IMR-90 (cell line): Measurements from ENCODE around the gene PLXNA4. TPM values are rescaled to one million over a fixed set of nuclear protein-coding genes. Genes with fewer than 3 reads are reported as not detected.

Experiments used
- ATAC-seq: fragments of 200-7000 bp; cut with Tn5 transposase; 2 replicates; pipeline ENCODE4 v1.9.1; 2020; ENCODE audit warnings: low read depth, mild to moderate bottlenecking, moderate library complexity
- BruUV-seq: library from RNA; stranded (reverse); fragments of 400-500 nt; replicated peaks from 2 replicates; lab custom pipeline; 2021; lab: Mats Ljungman, UMichigan
- CTCF ChIA-PET: fragments of 300-600 bp; formaldehyde crosslinking; extraction: SDS; loops from one replicate; lab custom pipeline; 2021; ENCODE audit warnings: antibody characterized with exemption; lab: Yijun Ruan, JAX
- POLR2A ChIA-PET: fragments of 300-600 bp; sonication (Branson Sonifier 250); formaldehyde crosslinking; loops from one replicate; lab custom pipeline; 2022; ENCODE audit warnings: antibody characterized with exemption; ENCODE audit not compliant: unreplicated experiment; lab: Charles Lee
- DNase-seq: peaks from one replicate; pipeline ENCODE4 v3.0.0; 2013
- H2AFZ ChIP-seq: replicated peaks from 2 replicates; pipeline ENCODE3; 2013; ENCODE audit warnings: low read length, mild to moderate bottlenecking; ENCODE audit not compliant: poor library complexity
- H2AK5ac ChIP-seq: 2 replicates; pipeline ENCODE4 v1.6.1; 2013; ENCODE audit warnings: low read depth, low read length, inconsistent platforms
- H2AK9ac ChIP-seq: replicated peaks from 2 replicates; pipeline ENCODE3; 2013; ENCODE audit warnings: mild to moderate bottlenecking, low read depth, low read length, moderate library complexity; ENCODE audit not compliant: poor library complexity
- H2BK120ac ChIP-seq: 2 replicates; pipeline ENCODE4 v1.6.1; 2013; ENCODE audit warnings: low read depth, low read length, inconsistent platforms
- H2BK15ac ChIP-seq: 3 replicates; pipeline ENCODE4 v1.6.1; 2013; ENCODE audit warnings: low read depth, low read length, inconsistent platforms
- H2BK20ac ChIP-seq: 2 replicates; pipeline ENCODE4 v1.6.1; 2013; ENCODE audit warnings: low read depth, mild to moderate bottlenecking, inconsistent platforms, low read length, moderate library complexity
- H2BK5ac ChIP-seq: 2 replicates; pipeline ENCODE4 v1.6.1; 2013; ENCODE audit warnings: mild to moderate bottlenecking, low read depth, low read length, inconsistent platforms; ENCODE audit not compliant: poor library complexity, severe bottlenecking
- H3K14ac ChIP-seq: replicated peaks from 2 replicates; pipeline ENCODE4 v1.6.1; 2013; ENCODE audit warnings: low read depth, low read length, inconsistent platforms
- H3K18ac ChIP-seq: 2 replicates; pipeline ENCODE4 v1.6.1; 2013; ENCODE audit warnings: low read depth, low read length, control low read depth
- H3K23ac ChIP-seq: 2 replicates; pipeline ENCODE4 v1.6.1; 2013; ENCODE audit warnings: low read depth, low read length, inconsistent platforms
- H3K27ac ChIP-seq: 2 replicates; pipeline ENCODE4 v1.5.1; 2013; ENCODE audit warnings: mild to moderate bottlenecking, control low read depth, low read length; ENCODE audit not compliant: insufficient read depth
- H3K27me3 ChIP-seq: 2 replicates; pipeline ENCODE4 v1.6.1; 2013; ENCODE audit warnings: low read length; ENCODE audit not compliant: control insufficient read depth, insufficient read depth
- H3K36me3 ChIP-seq: 2 replicates; pipeline ENCODE4 v1.6.1; 2013; ENCODE audit warnings: low read length, mixed read lengths; ENCODE audit not compliant: control insufficient read depth, insufficient read depth
- H3K4ac ChIP-seq: 2 replicates; pipeline ENCODE4 v1.6.1; 2013; ENCODE audit warnings: low read depth, low read length, inconsistent platforms
- H3K4me1 ChIP-seq: 2 replicates; pipeline ENCODE4 v1.6.1; 2013; ENCODE audit warnings: low read length, mixed read lengths; ENCODE audit not compliant: control insufficient read depth, insufficient read depth
- H3K4me2 ChIP-seq: 2 replicates; pipeline ENCODE4 v1.6.1; 2013; ENCODE audit warnings: low read depth, mild to moderate bottlenecking, control low read depth, low read length, moderate library complexity
- H3K4me3 ChIP-seq: 2 replicates; pipeline ENCODE4 v1.5.1; 2013; ENCODE audit warnings: low read depth, mild to moderate bottlenecking, control low read depth, low read length, moderate library complexity; ENCODE audit not compliant: insufficient read depth
- H3K56ac ChIP-seq: 2 replicates; pipeline ENCODE4 v1.6.1; 2013; ENCODE audit warnings: low read length, inconsistent platforms; ENCODE audit not compliant: insufficient read depth; ENCODE audit errors: extremely low read depth
- H3K79me1 ChIP-seq, 2 experiments: 2 replicates each; pipeline ENCODE4 v1.6.1; 2013; ENCODE audit warnings: low read length in 2 of 2, inconsistent platforms in 1 of 2, low read depth in 1 of 2
- H3K9ac ChIP-seq: 2 replicates; pipeline ENCODE4 v1.6.1; 2013; ENCODE audit warnings: low read depth, low read length, control low read depth
- H3K9me1 ChIP-seq: 2 replicates; pipeline ENCODE4 v1.6.1; 2013; ENCODE audit warnings: low read length, inconsistent platforms; ENCODE audit not compliant: insufficient read depth
- H3K9me3 ChIP-seq: 2 replicates; pipeline ENCODE4 v1.6.1; 2013; ENCODE audit warnings: low read length; ENCODE audit not compliant: control insufficient read depth, insufficient read depth
- H4K20me1 ChIP-seq: 2 replicates; pipeline ENCODE4 v1.6.1; 2013; ENCODE audit warnings: low read length, inconsistent platforms; ENCODE audit not compliant: insufficient read depth
- H4K5ac ChIP-seq: 2 replicates; pipeline ENCODE4 v1.6.1; 2013; ENCODE audit warnings: mild to moderate bottlenecking, low read depth, low read length, control low read depth
- H4K8ac ChIP-seq, 2 experiments: 2 replicates each; pipeline ENCODE4 v1.6.1; 2013; ENCODE audit warnings: low read depth in 2 of 2, low read length in 2 of 2, control low read depth in 1 of 2, inconsistent platforms in 1 of 2
- H4K91ac ChIP-seq: 2 replicates; pipeline ENCODE4 v1.6.1; 2013; ENCODE audit warnings: low read depth, low read length, inconsistent platforms; ENCODE audit not compliant: insufficient read depth
- CEBPB ChIP-seq: IDR thresholded peaks from 2 replicates; pipeline ENCODE4 v1.6.1; 2012; ENCODE audit warnings: low read depth, low read length, improper control_type of control experiment
- FOS ChIP-seq: fragments of 150-350 bp; IDR thresholded peaks from 2 replicates; pipeline ENCODE4 v1.6.1; 2016; ENCODE audit warnings: low read depth, low read length
- NFE2L2 ChIP-seq: fragments of 150-350 bp; IDR thresholded peaks from 2 replicates; pipeline ENCODE4 v1.6.1; 2016; ENCODE audit warnings: low read depth, mild to moderate bottlenecking, low read length
- POLR2A ChIP-seq: IDR thresholded peaks from 2 replicates; pipeline ENCODE4 v1.6.1; 2012; ENCODE audit warnings: mild to moderate bottlenecking, low read depth, low read length
- RCOR1 ChIP-seq: IDR thresholded peaks from 2 replicates; pipeline ENCODE4 v1.6.1; 2012; ENCODE audit warnings: mild to moderate bottlenecking, low read length, improper control_type of control experiment; ENCODE audit not compliant: insufficient replicate concordance
- WGBS, 2 experiments: methylation state at CpG; one replicate each; pipeline versions ENCODE4 v1.1.5 to v1.1.7; 2013; ENCODE audit warnings: missing lambda C conversion rate in 2 of 2; ENCODE audit not compliant: insufficient read length in 1 of 2; ENCODE audit errors: extremely low coverage in 2 of 2; 5-methylcytosine and 5-hydroxymethylcytosine counted together
- dilution Hi-C: fragments of 300-500 bp; cut with HindIII; formaldehyde crosslinking; loops from one replicate; pipeline ENCODE4 v1.14.3; 2018; ENCODE audit warnings: low sequenced_read_pairs; ENCODE audit not compliant: unreplicated experiment
- in situ Hi-C: fragments of 300-500 bp; cut with MboI; formaldehyde crosslinking; loops from 3 replicates; pipeline ENCODE4 v1.14.3; 2019; ENCODE audit warnings: low sequenced_read_pairs, inconsistent platforms, mixed read lengths
- intact Hi-C: fragments of 100-400 bp; cut with micrococcal nuclease; formaldehyde crosslinking; loops from 2 replicates; pipeline ENCODE4 v1.10.0; 2022
- polyA plus RNA-seq, 3 experiments: library from polyadenylated mRNA; depleted of rRNA; stranded (reverse); fragments of >200 nt; gene quantifications; 2 replicates each; pipeline ENCODE4 v1.2.3, GENCODE V29; 2012; ENCODE audit warnings: low replicate concordance in 1 of 3
- total RNA-seq: library from RNA; depleted of rRNA; stranded (reverse); fragments of >200 nt; gene quantifications from 2 replicates; pipeline ENCODE4 v1.2.3, GENCODE V29; 2012
- TF ChIP-seq, protein P1 (sequence below): fragments of 150-350 bp; IDR thresholded peaks from 2 replicates; pipeline ENCODE4 v1.6.1; 2017; ENCODE audit warnings: mild to moderate bottlenecking, antibody characterized with exemption, low read length, low read depth

PLXNA4 gene
- total and polyA plus RNA-seq, 2 of the 4 experiments (the other 2 are of a cell fraction) = under 0.01 TPM

DNA sequence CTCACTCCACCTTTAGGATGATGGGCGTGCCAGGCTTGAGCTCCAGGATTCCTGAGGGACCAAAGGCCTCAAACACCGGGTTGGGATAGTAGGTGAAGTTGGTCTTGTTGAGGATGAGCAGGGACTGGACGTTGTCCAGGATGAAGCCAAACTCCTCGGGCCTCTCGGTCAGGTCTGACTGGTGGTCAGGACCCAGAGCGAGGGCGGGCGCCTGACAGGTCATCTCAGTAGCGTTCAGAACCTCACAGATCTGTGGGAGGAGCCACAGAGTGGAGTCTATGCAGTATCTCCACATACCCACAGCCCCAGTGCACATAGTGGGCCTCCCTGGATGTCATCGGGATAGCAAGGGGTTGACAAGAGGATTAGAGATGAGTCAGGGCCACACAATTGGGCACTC lies 394.9 kb downstream of the PLXNA4 start:
- Histone ChIP-seq H3K23ac (no peak overlapping the region), H2AK5ac (no peak overlapping the region), H2AFZ (no peak overlapping the region), H2AK9ac (no peak overlapping the region), H3K56ac (no peak overlapping the region), H4K8ac (no peak overlapping the region), H4K5ac (no peak overlapping the region), H3K14ac (no peak overlapping the region), H2BK20ac (no peak overlapping the region), H3K4me2 (no peak overlapping the region), H3K18ac (no peak overlapping the region), H3K27me3 (no peaks in the 10 kb centered on the region), H3K4ac (no peak overlapping the region), H3K4me1 (no peaks in the 10 kb centered on the region), H4K91ac (no peak overlapping the region), H3K9ac (no peak overlapping the region), H3K27ac (no peak overlapping the region), H4K20me1 (no peaks in the 10 kb centered on the region), H3K9me1 (no peaks in the 10 kb centered on the region), H2BK5ac (no peak overlapping the region), H3K4me3 (no peak overlapping the region), H3K9me3 (0 out of 2 replicates have a peak, but pooled peaks cover 2% of the 10 kb centered on the region), H2BK120ac (no peak overlapping the region), H3K36me3 (no peaks in the 10 kb centered on the region), H2BK15ac (no peak overlapping the region), H3K79me1 (no peaks in the 10 kb centered on the region)
- WGBS, 2 experiments = no CpG with 5 or more reads among the region's 10 CpGs
- BruUV-seq = no TSS peak
- dilution Hi-C loops = no loop called here
- in situ Hi-C loops = no loop called here
- ChIA-PET CTCF (no interaction called here), POLR2A (no interaction called here)
- intact Hi-C loops = no loop called here
- DNase-seq (no peak), ATAC-seq (no peak)
- TF ChIP-seq FOS = no peak
- no peak for TF ChIP-seq NFE2L2
- TF ChIP-seq POLR2A = no peak
- TF ChIP-seq RCOR1 = no peak
- no peak for TF ChIP-seq CEBPB
- TF ChIP-seq, protein P1, sequence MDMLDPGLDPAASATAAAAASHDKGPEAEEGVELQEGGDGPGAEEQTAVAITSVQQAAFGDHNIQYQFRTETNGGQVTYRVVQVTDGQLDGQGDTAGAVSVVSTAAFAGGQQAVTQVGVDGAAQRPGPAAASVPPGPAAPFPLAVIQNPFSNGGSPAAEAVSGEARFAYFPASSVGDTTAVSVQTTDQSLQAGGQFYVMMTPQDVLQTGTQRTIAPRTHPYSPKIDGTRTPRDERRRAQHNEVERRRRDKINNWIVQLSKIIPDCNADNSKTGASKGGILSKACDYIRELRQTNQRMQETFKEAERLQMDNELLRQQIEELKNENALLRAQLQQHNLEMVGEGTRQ = no peak
